Mesendoderm (in vitro differentiated cells): ENCODE results near the gene FREM1. TPM values are rescaled to one million over a fixed set of nuclear protein-coding genes. Genes with fewer than 3 reads are reported as not detected.

Experiments used
- small RNA-seq: library from polyadenylated mRNA; stranded (forward); fragments of <200 nt; extraction: miRNeasy Mini kit (QIAGEN cat#:217004); gene quantifications from one replicate; pipeline ENCODE3, GENCODE V24; 2013; ENCODE audit not compliant: insufficient read depth

FREM1 gene

Small RNA genes within 50 kb of the gene (small RNA-seq; reads per million reads assigned to genes)
- not detected for gene RNU6-1260P
